ENCODE data around the gene ABAT.

GRCh38 chr16:8718851-8719680 lies 44.6 kb downstream of the ABAT start:
- TF ChIP-seq RFX5 (IDR thresholded peaks at IDR 0.05; ENCODE audit: borderline replicate concordance, low read depth, low read length): no peak
- TF ChIP-seq ATF2 (IDR thresholded peaks at IDR 0.05; ENCODE audit: low read length): no peak
- no peak for TF ChIP-seq SIN3A (conservative IDR thresholded peaks at IDR 0.05 in 1 of 2, IDR thresholded peaks at IDR 0.05 in 1 of 2; ENCODE audit: low read depth in 1 of 2, low read length in 2 of 2)
